Fibroblast of peridontal ligament (primary cell): Measurements from ENCODE around the gene TNFRSF14.
A peak's percentile ranks its signal among the peaks of the same experiment; 100 is the strongest.

Experiments used
- DNase-seq: peaks from one replicate; pipeline ENCODE4 v3.0.0-alpha.2; 2010; ENCODE audit errors: extremely low read depth

Gene TNFRSF14

GRCh38 chr1:2553871-2554620, 2.1 kb upstream of the TNFRSF14 start:
- DNase-seq, result no peak

- no peak for DNase-seq
Measured at GRCh38 chr1:2554621-2555387, 1.4 kb upstream of the TNFRSF14 start.

GRCh38 chr1:2555634-2556276, 416 bp upstream of the TNFRSF14 start:
- peak; percentile 39 for DNase-seq

GRCh38 chr1:2556678-2557481, 709 bp downstream of the TNFRSF14 start:
- no peak for DNase-seq

GRCh38 chr1:2557482-2558400, 1.6 kb downstream of the TNFRSF14 start:
- no peak for DNase-seq

GRCh38 chr1:2558420-2558819, 2.2 kb downstream of the TNFRSF14 start:
- DNase-seq, result no peak

- DNase-seq, result no peak
Measured at GRCh38 chr1:2558861-2559260, 2.7 kb downstream of the TNFRSF14 start.

- DNase-seq, result no peak
Measured at GRCh38 chr1:2559509-2560298, 3.5 kb downstream of the TNFRSF14 start.

- no peak for DNase-seq
Measured at GRCh38 chr1:2560299-2561073, 4.3 kb downstream of the TNFRSF14 start.

GRCh38 chr1:2561446-2561845, 5.3 kb downstream of the TNFRSF14 start:
- no peak for DNase-seq

GRCh38 chr1:2561898-2562895, 6.0 kb downstream of the TNFRSF14 start:
- no peak for DNase-seq

GRCh38 chr1:2563205-2563604, 7.0 kb downstream of the TNFRSF14 start:
- DNase-seq, result no peak

- no peak for DNase-seq
Measured at GRCh38 chr1:2564006-2564814, 8.0 kb downstream of the TNFRSF14 start.

GRCh38 chr1:2564815-2565374, 8.7 kb downstream of the TNFRSF14 start:
- no peak for DNase-seq

GRCh38 chr1:2566101-2567045, 10.2 kb downstream of the TNFRSF14 start:
- no peak for DNase-seq
